Parathyroid adenoma (tissue), 2 donors: ENCODE measurements around the gene MKX.

Source experiments
- H2AFZ ChIP-seq: fragments of 300-600 bp; sonication (generic); one replicate; pipeline ENCODE4 v1.7.0; 2017; ENCODE audit warnings: antibody characterized with exemption, mild to moderate bottlenecking
- H3K27ac ChIP-seq: fragments of 300-600 bp; sonication (generic); one replicate; pipeline ENCODE4 v1.7.0; 2017
- H3K27me3 ChIP-seq: fragments of 300-600 bp; sonication (generic); one replicate; pipeline ENCODE4 v1.7.0; 2017; ENCODE audit warnings: low read length; ENCODE audit not compliant: control insufficient read depth, insufficient read depth
- H3K36me3 ChIP-seq: fragments of 300-600 bp; sonication (generic); one replicate; pipeline ENCODE4 v1.7.0; 2017; ENCODE audit warnings: low read length; ENCODE audit not compliant: control insufficient read depth, insufficient read depth
- H3K4me1 ChIP-seq: fragments of 300-600 bp; sonication (generic); one replicate; pipeline ENCODE4 v1.7.0; 2017; ENCODE audit warnings: control low read depth
- H3K4me2 ChIP-seq: fragments of 300-600 bp; sonication (generic); one replicate; pipeline ENCODE4 v1.7.0; 2017; ENCODE audit warnings: low read length
- H3K4me3 ChIP-seq: fragments of 300-600 bp; sonication (generic); one replicate; pipeline ENCODE4 v1.7.0; 2017; ENCODE audit warnings: low read depth, low read length
- H3K79me2 ChIP-seq: fragments of 300-600 bp; sonication (generic); one replicate; pipeline ENCODE4 v1.7.0; 2017; ENCODE audit warnings: control low read depth
- H3K9ac ChIP-seq: fragments of 300-600 bp; sonication (generic); one replicate; pipeline ENCODE4 v1.7.0; 2017; ENCODE audit warnings: mild to moderate bottlenecking
- H3K9me3 ChIP-seq: fragments of 300-600 bp; sonication (generic); one replicate; pipeline ENCODE4 v1.7.0; 2017; ENCODE audit warnings: low read length; ENCODE audit not compliant: control insufficient read depth
- TF ChIP-seq, protein P1 (sequence below): fragments of 300-600 bp; sonication (generic); IDR thresholded peaks from one replicate; pipeline ENCODE4 v1.7.0; 2017; ENCODE audit warnings: antibody characterized with exemption, mild to moderate bottlenecking
- donor health status: primary hyperparathyroidism.

Gene MKX

DNA sequence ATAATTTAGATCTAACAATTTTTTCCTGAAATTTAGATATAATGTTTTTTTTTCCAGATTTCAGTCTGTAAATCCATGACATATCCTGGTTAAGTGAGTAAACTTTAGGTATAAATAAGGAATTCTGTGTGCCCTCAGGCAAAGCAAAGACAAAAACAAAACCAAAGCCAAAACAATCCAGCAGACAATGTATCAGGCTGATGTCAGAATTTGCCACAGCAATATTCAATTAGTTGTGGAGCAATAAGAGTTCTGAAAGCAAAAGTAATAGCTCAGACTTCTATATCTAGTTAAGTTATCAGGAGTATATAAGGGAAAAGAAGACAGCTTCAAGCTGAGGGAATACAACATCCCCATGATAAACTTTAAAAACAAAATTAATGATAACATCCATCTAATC is 82.0 kb downstream of the MKX start:
- Histone ChIP-seq H3K79me2 (no peaks in the 10 kb centered on the region), H3K4me2 (no peak overlapping the region), H3K4me1 (no peaks in the 10 kb centered on the region), H3K27me3 (no peaks in the 10 kb centered on the region), H3K36me3 (no peaks in the 10 kb centered on the region), H3K4me3 (no peak overlapping the region), H2AFZ (no peak overlapping the region), H3K27ac (no peak overlapping the region), H3K9ac (no peak overlapping the region), H3K9me3 (no peaks in the 10 kb centered on the region)
- TF ChIP-seq, protein P1, sequence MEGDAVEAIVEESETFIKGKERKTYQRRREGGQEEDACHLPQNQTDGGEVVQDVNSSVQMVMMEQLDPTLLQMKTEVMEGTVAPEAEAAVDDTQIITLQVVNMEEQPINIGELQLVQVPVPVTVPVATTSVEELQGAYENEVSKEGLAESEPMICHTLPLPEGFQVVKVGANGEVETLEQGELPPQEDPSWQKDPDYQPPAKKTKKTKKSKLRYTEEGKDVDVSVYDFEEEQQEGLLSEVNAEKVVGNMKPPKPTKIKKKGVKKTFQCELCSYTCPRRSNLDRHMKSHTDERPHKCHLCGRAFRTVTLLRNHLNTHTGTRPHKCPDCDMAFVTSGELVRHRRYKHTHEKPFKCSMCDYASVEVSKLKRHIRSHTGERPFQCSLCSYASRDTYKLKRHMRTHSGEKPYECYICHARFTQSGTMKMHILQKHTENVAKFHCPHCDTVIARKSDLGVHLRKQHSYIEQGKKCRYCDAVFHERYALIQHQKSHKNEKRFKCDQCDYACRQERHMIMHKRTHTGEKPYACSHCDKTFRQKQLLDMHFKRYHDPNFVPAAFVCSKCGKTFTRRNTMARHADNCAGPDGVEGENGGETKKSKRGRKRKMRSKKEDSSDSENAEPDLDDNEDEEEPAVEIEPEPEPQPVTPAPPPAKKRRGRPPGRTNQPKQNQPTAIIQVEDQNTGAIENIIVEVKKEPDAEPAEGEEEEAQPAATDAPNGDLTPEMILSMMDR = no peak

DNA sequence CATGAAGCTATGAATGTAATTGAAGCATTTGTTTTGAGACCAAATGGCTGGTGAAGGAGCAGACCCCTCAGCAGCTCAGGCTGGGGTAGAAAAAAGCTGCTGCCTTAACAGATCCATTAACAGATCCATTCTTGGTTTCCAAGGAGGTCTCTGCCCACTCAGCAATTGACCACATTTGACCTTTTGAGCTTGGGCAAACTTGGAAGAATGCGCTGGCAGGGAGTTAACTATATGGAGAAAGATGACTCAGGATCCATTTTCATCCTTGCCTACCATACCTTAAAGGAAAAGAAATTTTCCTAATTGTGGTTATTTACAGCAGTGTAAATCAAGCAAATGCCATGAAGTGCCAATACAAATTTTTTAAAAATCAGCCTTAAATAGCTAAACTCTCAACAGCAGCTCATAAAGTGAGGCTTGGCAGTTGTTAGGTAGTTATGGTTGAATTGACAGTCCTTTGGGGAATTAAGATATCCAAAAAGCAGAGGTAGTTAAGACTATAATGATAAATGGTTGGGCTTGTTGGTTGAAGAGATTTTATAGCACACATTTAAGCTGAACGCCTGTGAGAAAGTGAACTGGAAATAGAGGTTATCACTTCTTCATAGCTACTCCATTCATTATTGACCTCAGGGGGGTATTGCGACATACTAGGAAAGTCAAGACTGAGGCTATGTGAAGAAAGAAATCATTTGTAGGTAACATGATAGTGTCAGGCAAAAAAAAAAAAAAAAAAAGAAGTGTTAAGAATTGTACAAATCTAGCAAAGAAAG is 83.9 kb downstream of the MKX start:
- Histone ChIP-seq H3K4me3 (no peak overlapping the region), H3K4me2 (no peak overlapping the region), H3K9me3 (no peaks in the 10 kb centered on the region), H3K36me3 (no peaks in the 10 kb centered on the region), H3K79me2 (no peaks in the 10 kb centered on the region), H3K4me1 (no peaks in the 10 kb centered on the region), H2AFZ (no peak overlapping the region), H3K27ac (no peak overlapping the region), H3K9ac (no peak overlapping the region), H3K27me3 (no peaks in the 10 kb centered on the region)
- TF ChIP-seq, protein P1 = no peak

DNA sequence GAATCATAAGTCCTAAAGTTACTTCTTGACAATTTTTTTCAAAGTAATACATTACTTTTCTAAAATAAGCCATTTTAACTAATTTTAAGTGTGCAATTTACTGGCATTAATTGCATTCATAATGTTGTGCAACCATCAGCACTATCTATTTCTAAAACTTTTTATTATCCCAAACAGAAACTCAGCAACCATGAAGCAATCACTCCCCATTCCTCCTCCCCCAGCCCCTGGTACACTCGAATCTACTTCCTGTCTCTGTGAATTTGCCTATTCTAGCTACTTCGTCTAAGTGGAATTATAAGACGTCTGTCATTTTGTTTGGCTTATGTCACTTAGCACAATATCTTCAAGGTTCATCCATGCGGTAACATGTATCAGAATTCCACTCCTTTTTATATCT is 84.9 kb downstream of the MKX start:
- H3K9ac ChIP-seq = no peak overlapping the region
- H3K79me2 ChIP-seq = no peaks in the 10 kb centered on the region
- H3K4me1 ChIP-seq = no peaks in the 10 kb centered on the region
- TF ChIP-seq, protein P1 = no peak
- H3K27me3 ChIP-seq = no peaks in the 10 kb centered on the region
- H3K4me3 ChIP-seq = no peak overlapping the region
- no peak overlapping the region for H3K4me2 ChIP-seq
- H3K9me3 ChIP-seq = no peaks in the 10 kb centered on the region
- no peak overlapping the region for H3K27ac ChIP-seq
- no peaks in the 10 kb centered on the region for H3K36me3 ChIP-seq
- H2AFZ ChIP-seq = no peak overlapping the region

DNA sequence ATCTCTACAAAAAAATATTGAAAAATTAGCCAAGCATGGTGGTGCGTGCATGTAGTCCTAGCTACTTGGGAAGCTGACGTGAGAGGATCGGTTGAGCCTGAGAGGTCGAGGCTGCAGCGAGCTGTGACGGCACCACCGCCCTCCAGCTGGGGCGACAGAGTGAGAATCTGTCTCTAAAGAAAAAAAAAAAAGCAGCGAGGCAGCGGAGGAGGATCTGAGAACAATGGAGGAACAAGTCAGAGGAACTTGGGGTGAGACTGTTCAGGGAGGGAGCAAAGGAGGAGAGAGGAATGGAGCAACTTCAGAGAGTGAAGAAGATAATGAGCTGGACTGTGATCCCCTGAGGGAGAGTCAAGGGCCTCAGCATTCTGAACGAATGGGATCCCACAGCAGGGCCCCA is 85.4 kb downstream of the MKX start:
- H3K4me1 ChIP-seq = no peaks in the 10 kb centered on the region
- H3K27ac ChIP-seq = no peak overlapping the region

More for the DNA sequence above, 85.4 kb downstream of the MKX start:
- no peaks in the 10 kb centered on the region for H3K27me3 ChIP-seq
- H3K36me3 ChIP-seq = no peaks in the 10 kb centered on the region
- H3K9me3 ChIP-seq = no peaks in the 10 kb centered on the region
- H3K4me3 ChIP-seq = no peak overlapping the region
- TF ChIP-seq, protein P1 = no peak
- H3K9ac ChIP-seq = no peak overlapping the region
- H3K79me2 ChIP-seq = no peaks in the 10 kb centered on the region
- H3K4me2 ChIP-seq = no peak overlapping the region
- H2AFZ ChIP-seq = no peak overlapping the region
